Left kidney (tissue), 2 donors: ENCODE measurements around the gene ERN1. TPM values are rescaled to one million over a fixed set of nuclear protein-coding genes. Genes with fewer than 3 reads are reported as not detected.
"Not testable (repeated sequence)": the region's sequence is repeated elsewhere in the genome, so short reads cannot be mapped to it uniquely, and the experiment has no call there.

ENCODE experiments used
- DNase-seq: peaks from one replicate; pipeline ENCODE4 v3.0.0-alpha.2; 2013
- polyA plus RNA-seq: library from polyadenylated mRNA; unstranded; fragments of 120-200 nt; gene quantifications from one replicate; pipeline ENCODE4 v1.2.1, GENCODE V29; 2013; ENCODE audit not compliant: insufficient read length

Gene ERN1
- polyA plus RNA-seq, 1 donor = 8.7 TPM

GRCh38 chr17:64032081-64032480 is 97.9 kb downstream of the ERN1 start:
- DNase-seq = no peak

GRCh38 chr17:64028874-64029464 is 101.0 kb downstream of the ERN1 start:
- no peak for DNase-seq

- DNase-seq = peak; percentile 49
Measured at GRCh38 chr17:64025732-64026294, 104.1 kb downstream of the ERN1 start.

DNA sequence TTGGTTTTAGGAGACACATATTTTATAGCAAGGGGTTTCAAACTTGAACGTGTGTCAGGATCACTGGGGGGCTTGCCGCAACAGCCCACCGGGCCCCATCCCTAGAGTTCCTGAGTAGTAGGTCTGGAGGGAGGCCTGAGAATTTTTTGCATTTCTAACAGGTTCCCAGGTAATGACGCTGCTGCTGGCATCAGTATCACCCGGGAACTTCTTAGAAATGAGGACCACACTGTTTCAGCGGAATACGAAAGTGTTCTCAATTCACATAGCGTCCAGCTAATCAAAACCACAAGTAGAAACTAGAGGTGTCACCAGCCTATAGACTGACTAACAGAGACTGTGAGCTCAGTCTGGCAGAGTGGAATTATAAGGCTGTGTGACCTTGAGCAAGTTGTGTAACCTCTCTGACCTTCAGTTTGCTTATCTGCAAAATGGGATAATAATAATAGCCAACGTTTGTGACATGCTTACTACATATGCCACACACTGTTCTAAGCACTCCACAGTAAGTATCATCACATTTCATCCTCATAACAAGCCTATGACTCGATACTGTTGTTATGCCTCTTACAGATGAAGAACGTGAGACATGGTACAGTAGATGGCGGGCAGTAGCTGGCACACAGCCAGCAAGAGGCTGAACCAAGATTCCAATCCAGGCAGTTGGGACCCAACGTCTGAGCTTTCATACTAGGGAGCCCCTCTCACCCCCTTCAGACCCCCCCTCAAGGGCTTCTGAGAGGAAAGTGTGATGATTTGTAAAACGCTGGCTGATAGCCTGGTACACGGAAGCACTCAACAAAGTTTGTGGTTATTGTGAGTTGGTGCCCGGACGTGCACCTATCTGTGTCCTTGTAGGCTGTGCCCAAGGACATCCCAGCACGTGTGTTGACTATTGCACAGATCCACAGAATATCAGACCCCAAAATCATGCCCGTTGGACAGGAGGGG is 104.9 kb downstream of the ERN1 start:
- no peak for DNase-seq

DNA sequence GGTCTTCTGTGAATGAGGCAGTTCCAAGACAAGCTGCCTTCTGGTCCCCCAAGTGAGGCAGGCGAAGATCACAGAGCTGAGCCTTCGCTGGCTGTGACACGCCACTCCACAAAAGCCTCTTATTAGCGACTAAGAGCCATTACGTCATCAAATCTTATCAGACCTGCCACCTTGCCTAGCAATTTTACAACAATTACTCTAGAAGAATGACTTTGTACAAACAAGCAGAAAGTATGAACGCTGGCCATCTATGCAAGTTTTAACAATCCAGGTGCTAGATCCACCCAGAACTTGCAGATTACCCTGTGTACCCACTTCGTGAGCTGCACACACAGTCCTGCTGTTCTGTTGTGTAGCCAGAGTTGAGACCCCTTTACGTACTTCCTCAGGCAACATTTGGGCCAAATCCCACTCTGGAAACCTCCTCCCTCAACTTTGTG is 105.7 kb downstream of the ERN1 start:
- DNase-seq = no peak

- DNase-seq = no peak
Measured at GRCh38 chr17:64022611-64023063, 107.3 kb downstream of the ERN1 start.

GRCh38 chr17:64020056-64020766 is 109.7 kb downstream of the ERN1 start, which contains the start of gene ICAM2:
Gene ICAM2, minus strand, starts transcription at chr17:64020633. Its CDS starts 13,942 bp downstream, at chr17:64006691.
- DNase-seq = no peak

DNA sequence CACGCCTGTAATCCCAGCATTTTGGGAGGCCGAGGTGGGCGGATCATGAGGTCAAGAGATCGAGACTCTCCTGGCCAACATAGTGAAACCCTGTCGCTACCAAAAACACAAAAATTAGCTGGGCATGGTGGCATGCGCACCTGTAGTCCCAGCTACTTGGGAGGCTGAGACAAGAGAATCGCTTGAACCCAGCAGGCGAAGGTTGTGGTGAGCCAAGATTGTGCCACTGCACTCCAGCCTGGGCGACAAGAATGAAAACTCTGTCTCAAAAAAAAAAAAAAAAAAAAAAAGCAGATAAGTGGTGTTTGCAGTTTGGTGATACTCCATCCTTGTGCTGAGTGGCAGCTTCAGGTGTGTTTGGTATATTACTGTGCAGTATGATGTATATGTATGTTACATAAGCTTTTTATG is 110.4 kb downstream of the ERN1 start:
- not testable (repeated sequence) for DNase-seq

GRCh38 chr17:64017381-64017980 is 112.5 kb downstream of the ERN1 start:
- DNase-seq = no peak

DNA sequence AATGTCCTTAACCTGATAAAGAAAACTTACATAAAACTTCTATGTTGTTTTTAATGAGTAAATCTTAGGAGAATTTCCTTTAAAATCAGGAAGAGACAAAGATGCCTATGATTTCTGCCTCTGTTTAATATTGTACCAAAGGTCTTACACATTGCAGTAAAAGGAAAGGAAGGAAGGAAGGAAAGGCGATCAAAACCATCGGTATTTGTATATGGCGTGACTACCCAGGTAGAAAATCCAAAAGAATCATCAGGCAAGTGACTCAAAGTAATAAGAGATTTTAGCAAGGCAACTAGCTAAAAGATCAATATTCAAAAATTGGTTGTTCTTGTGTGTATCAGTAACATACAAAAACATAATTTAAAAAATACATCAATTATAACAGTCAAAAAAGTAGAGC is 113.0 kb downstream of the ERN1 start:
- DNase-seq = no peak

GRCh38 chr17:64016231-64016784 is 113.6 kb downstream of the ERN1 start:
- DNase-seq = no peak

GRCh38 chr17:64015447-64015846 is 114.5 kb downstream of the ERN1 start:
- no peak for DNase-seq

- DNase-seq = no peak
Measured at GRCh38 chr17:64009571-64010402, 120.2 kb downstream of the ERN1 start.

- DNase-seq = no peak
Measured at GRCh38 chr17:64008830-64009229, 121.1 kb downstream of the ERN1 start.

GRCh38 chr17:64008346-64008745 is 121.6 kb downstream of the ERN1 start:
- no peak for DNase-seq

GRCh38 chr17:64007838-64008282 is 122.1 kb downstream of the ERN1 start:
- DNase-seq = no peak

- DNase-seq = not testable (repeated sequence)
Measured at GRCh38 chr17:64007089-64007837, 122.7 kb downstream of the ERN1 start.

DNA sequence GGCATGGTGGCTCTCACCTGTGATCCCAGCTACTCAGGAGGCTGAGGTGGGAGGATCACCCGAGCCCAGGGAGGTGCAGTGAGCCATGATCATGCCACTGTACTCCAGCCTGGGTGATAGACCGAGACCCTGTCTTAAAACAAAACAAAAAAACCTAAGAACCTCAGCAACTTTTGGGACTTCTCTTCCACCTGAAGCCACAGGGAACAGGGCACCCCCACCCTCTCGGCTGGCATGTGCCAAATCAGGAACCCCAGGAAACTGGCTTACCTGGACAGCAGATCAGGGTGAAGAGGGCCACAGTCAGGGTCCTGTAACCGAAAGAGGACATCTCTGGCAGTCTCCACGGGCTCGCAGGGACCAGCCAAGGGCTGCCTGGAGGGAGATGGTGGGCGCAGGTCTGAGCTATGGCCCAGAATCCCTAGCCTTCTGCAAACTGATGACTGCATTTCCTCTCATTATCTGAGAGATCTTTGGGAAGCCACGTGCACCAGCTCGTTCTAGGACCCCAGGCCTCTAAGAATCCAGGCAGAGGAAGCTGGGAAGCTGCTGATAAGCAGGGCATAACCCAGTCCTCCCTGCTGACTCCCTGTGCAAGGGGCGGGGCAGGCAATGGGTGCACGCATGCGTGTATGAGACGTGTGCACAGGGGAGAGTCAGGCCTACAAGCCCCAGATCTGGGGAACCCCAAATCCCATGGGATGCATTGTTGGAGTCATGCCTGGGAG is 123.4 kb downstream of the ERN1 start:
- DNase-seq = no peak

DNA sequence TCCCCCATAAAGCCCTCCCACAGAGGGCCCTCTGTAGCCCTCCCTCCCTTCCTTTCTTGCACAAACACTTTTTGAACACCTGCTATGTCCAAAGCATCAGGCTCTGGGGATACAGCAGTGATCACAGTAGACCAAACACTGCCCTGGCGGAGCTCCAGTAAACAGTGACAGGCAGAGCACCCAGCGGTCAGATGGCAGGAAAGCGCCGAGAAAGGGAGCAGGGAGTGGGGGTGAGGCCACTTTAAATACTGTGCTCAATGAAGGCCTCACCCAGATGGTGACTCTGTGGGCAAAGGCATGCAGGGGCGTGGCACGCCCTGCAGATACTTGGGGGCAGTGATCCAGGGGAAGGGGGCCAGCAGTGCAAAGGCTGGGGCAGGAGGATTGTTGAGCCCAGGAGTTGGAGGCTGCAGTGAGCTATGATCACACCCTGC is 124.2 kb downstream of the ERN1 start:
- DNase-seq = no peak
